ENCODE data around the gene ARFRP1.

Gene ARFRP1, protein sequence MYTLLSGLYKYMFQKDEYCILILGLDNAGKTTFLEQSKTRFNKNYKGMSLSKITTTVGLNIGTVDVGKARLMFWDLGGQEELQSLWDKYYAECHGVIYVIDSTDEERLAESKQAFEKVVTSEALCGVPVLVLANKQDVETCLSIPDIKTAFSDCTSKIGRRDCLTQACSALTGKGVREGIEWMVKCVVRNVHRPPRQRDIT

DNA sequence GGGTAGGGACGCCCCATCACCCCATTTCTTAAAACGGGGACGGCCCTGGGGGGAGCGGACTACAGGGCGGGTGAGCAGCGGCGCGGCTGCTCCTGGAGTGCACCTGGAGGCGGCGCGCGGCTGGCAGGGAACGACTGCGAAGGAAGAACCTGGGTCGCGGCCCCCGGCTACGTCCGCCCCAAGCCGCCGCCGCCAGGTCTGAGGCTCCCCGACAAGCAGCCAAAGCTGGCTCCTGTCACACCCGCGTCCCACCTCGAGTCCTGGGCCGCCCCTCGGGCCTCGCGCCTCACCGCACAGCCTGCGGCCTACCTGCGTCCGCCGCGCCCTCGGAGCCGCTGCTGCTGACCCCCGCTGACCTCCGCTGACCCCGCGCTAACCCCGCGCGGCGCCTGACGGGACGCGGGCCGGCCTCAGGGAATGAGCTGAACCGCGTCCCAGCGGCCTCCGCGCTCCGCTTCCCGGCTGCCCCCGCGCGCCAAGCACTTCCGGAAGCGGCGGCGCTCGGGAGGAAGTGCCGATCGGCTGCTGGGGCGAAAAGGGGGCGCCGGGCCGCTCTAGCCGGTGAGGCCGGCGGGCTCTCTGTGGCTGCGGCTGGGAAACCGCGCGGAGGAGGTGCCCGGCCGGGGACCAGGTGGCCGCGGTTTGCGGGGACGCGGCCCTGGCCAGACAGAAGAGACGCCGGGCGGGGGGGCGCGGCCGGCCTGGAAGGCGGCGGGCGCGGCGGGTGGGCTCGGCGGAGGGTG is at the start of gene ARFRP1, which contains the start of gene ZGPAT:
Gene ARFRP1, minus strand, starts transcription at position 419 of the 743 bp plus-strand sequence. CDS start 885 bp downstream, outside the sequence.
Gene ZGPAT, plus strand, starts transcription at position 482 of the 743 bp plus-strand sequence. CDS start 542 bp downstream, outside the sequence.
- peak; percentile 73 to 75 for DNase-seq (ENCODE audit: low read depth in 2 of 2)

GRCh38 chr20:63756648-63756991 is 48.8 kb upstream of the ARFRP1 start:
- DNase-seq (ENCODE audit: low read depth in 2 of 2) = no peak

DNA sequence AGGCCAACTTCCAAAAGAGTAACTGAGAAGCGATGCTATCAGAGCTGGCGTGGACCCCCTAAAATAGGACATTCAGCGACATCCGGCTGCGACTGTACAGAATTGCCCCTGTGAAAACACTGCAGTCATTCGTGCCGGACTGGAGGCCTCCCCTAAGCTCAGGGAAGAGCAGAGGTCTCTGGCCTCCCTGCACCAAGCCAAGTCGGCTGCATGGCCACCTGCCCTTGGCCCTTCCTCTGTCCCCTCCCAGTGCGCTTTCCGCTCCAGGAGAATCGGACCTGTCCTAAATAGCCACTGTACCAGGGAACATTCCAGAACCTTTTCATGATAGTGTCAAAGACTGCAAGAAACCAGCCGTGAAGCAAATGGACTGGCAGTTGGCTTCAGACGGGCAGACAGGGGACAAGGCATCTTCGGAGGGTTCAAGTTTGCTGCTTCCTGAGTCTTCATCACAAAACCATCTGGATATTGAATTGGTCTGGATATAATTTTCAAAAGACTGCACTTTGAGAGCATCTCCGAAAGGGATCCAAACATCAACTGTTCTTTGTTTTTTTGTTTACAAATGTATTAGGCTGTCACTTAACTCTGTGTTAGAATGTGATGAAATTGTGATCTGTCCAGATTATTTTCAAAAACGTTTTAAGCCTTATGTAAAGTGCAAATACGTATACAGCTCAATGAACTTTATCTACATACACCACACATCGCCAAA is 48.3 kb upstream of the ARFRP1 start:
- DNase-seq (ENCODE audit: low read depth in 2 of 2) = no peak

- DNase-seq (ENCODE audit: low read depth in 2 of 2) = no peak
Observed at GRCh38 chr20:63754008-63754407, 46.2 kb upstream of the ARFRP1 start.

DNA sequence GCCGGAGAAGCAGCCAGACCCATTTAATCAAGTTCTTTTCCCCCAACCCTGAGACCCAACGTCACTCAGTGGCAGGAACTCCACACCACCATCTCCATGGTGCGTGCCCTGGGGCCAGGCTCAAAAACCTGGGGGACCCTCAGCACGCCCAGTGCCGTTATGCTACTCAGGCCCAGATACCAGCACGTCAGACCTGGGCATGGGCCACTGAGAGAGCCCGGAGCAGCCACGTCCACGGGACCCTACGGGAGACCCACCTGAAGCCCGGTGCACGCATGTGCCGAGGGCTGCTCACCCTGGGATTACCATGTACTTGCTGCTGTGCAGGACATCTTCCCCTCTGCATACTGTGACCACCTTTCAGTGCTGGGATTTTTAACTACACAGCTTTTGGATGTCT is 45.6 kb upstream of the ARFRP1 start:
- DNase-seq (ENCODE audit: low read depth in 2 of 2) = no peak

- no peak for DNase-seq (ENCODE audit: low read depth in 2 of 2)
Observed at GRCh38 chr20:63752411-63753101, 44.8 kb upstream of the ARFRP1 start.

DNA sequence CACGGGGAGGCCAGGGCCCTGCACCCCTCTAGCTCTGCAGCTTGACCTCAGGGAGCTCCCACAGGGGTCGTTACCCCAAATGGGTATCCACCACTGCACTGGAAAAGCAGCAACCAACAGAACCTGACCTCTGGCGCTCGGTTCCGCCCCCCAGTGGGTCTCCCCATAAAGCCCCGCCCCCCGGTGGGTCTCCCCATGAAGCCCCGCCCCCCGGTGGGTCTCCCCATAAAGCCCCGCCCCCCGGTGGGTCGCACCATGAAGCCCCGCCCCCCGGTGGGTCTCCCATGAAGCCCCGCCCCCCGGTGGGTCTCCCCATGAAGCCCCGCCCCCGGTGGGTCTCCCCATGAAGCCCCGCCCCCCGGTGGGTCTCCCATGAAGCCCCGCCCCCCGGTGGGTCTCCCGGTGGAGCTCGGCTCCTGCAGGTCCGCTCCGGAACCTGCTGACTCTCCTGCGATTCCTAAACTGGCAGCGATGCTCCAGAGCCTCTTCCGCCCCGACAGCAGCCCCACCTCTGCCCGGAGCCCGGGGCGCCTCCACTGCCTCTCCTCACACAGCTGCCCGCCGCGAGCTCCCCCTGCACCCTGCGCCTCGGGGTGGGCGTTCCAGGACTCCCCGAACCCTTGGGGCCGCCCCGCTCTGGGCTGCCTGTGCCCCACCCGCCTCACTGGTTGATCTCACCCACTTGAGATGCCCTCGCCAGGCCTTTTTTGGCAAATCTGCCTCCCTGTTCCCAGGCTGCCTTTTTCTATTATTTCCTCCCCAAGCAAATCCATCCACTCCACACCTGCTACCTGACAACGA is 43.9 kb upstream of the ARFRP1 start:
- DNase-seq (ENCODE audit: low read depth in 2 of 2) = no peak

DNA sequence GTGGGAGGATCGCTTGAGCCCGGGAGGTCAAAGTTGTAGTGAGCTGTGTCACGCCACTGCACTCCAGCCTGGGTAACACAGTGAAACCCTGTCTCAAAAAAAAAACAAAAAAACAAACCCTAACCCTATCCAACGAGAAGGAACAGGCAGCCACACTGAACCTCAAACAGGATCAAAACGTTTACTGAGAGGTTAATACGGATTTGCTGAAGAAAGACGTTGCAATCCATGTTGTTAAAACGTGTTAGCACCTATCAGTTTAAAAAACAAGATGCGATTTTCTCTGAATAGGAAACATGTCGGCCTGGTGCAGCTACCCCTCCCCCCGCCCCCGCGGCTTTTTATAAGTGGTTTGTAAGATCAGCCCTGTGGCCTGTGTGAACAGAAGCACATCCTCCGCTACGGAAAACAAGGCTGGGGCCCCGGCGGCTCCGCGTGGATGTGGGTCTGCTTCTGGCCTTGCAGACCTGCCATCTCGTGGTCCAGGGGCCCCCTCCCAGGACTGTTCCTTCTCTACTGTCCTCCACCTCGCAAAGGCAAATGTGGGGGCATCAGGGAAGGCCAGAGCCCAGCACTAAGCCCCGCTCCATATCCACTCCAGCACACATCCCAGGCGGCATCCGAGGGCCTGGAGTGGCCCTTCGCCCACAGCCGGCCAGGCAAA is 43.2 kb upstream of the ARFRP1 start:
- no peak for DNase-seq (ENCODE audit: low read depth in 2 of 2)

GRCh38 chr20:63749597-63750508 is 42.1 kb upstream of the ARFRP1 start:
- no peak for DNase-seq (ENCODE audit: low read depth in 2 of 2)

DNA sequence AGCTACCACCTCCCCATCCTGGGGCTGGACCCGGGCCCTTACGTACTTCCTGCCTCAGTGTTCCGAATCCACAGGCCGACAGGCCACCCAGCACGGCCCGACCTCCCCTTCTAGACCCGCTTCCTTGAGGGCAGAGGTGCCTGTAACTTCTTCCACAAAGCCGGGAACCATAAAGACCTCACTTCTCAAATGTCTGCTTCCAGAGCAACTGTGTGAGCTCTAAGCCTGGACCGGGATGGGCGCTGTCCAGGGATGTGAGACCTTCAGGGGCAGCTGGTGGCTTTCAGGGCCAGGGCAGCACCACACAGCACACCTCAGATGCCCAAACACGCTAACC is 41.1 kb upstream of the ARFRP1 start:
- DNase-seq (ENCODE audit: low read depth in 2 of 2) = no peak

- no peak for DNase-seq (ENCODE audit: low read depth in 2 of 2)
Observed at GRCh38 chr20:63748070-63748933, 40.5 kb upstream of the ARFRP1 start.

DNA sequence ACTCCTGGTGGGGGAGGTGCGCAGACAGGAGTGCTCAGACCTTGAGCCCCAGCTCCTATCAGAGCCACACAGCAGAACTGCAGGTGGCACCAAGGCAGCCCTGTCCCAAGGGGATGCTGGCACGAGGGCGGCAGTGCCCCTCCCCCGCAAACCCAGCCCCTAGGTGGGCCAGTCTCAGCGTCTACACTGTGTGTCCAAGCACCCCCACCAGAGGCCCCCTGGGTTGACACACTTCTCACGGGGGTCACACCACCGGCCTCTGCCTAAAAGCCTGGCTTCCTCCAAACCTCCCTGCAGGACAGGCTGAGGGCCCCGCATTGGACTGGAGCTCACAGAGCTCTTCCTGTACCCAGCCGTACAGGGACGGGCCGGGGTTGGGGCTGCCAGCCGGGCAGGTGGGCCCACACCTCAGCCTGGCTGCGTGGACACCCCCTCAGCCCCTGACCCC is 39.9 kb upstream of the ARFRP1 start:
- no peak for DNase-seq (ENCODE audit: low read depth in 2 of 2)

DNA sequence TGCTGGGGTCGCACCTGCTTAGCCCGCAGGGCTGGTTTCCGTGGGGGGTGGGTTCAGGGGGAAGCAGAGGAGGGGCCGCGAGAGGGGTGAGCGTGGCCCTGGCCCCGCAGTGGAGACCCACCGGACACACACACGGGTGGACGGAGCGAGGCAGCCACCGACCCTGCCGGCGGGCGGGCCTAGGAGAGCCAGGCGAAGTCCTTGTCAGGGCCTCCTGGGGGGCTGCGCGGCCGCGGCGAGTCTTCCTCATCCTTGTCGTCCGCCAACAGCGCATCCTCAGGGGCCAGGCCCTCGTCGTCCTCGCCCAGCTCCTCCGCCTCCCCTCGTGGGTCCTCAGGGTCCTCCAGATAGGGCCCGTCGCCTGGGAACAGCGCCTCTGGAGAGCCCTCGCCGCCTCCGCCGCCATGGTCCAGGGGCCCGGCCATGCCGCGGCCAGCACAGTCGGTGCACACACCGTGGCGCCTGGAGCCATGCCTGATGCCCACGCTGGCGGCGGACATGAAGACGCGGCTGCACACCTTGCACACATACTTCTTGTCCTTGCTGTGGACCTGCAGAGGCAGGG is 39.1 kb upstream of the ARFRP1 start:
- DNase-seq (ENCODE audit: low read depth in 2 of 2) = no peak

DNA sequence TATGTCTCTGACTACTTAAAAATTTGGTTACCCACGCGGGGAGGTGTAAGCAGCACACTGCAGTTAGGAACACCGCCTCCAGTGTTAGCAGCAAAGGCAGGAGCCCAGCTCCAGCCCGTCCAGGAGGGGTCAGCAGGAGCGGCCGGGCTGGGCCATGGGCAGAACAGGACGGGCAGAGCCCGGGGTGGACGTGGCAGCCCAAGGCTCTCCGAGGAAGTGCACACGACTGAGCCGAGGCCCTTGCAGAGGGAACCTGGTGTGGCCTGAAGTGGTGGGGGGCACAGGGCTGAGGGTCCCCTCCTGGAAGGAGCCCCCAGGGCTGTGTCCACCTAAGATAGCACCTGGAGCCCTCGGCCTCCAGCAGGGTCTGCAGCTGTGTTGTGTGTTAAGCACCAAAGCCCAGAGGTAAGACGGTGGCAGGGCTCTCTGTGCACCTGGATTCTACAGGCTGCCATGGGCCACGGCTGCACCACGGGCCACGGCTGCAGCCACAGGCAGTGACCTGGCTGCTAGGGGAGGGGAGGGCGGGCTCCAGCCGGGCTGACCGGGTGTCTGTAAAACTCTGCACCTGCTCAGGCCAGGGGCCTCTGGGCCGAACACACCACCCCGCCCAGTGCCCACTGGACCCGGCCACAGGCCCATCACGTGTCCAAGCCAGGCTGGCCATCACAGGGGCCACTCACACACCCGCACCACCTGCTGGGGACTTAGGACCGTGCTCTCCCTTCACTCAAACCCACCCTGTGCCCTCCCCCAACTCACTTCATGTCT is 38.4 kb upstream of the ARFRP1 start:
- no peak for DNase-seq (ENCODE audit: low read depth in 2 of 2)

GRCh38 chr20:63745424-63745805 is 37.6 kb upstream of the ARFRP1 start:
- no peak for DNase-seq (ENCODE audit: low read depth in 2 of 2)

DNA sequence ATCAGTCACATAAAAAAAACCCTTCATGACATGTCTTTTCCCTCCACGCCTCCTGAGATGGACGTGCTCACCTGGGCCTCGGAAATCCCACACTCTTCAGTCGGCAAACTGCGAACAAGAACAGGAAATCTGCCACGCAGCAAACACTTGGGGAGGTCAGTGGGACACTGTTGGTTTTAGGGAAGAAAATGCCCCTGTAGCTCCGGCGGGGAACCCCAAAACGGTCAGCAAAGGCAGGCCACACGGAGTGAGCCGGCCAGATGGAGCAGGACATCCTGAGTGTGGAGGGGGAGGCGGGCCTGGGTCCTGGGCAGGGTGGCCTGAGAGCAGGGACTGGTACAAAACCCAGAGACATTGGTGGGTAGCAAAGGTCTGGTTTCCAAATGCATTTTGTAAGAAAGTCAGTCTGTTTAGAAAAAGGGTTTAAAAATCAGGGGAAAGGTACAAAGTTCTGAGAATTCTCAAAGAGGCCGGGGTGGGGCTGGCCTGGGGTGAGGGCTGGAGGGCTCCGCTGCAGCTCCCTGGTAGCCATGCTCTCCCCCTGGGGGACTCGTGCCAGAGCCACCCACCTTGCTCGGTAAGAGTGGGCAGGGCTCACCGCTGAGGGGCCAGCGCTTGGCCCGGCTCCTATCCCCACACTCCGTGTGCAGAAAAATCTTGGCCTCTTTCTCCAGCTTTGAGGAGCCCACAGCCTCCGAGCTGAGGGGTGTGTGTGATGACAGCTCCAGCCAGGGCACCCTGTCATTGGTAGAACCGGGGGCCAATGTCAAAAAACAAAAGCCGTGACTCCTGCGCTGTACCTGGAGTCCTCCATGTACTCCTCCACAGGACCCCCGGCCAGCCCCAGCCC is 37.0 kb upstream of the ARFRP1 start:
- no peak for DNase-seq (ENCODE audit: low read depth in 2 of 2)

- no peak for DNase-seq (ENCODE audit: low read depth in 2 of 2)
Observed at GRCh38 chr20:63744158-63744557, 36.4 kb upstream of the ARFRP1 start.

Measured in activated CD8-positive, alpha-beta memory T cell treated with anti-CD3 and anti-CD28 coated beads for 4 hours (primary cell).